Mesothelial cell of epicardium (in vitro differentiated cells): ENCODE measurements around the gene CYTH1. TPM values are rescaled to one million over a fixed set of nuclear protein-coding genes. Genes with fewer than 3 reads are reported as not detected.

ENCODE experiments used
- DNase-seq, 2 experiments: peaks; one replicate each; pipeline ENCODE4 v3.0.0; 2021; ENCODE audit warnings: low spot score in 2 of 2; ENCODE audit not compliant: unreplicated experiment in 2 of 2
- H3K27ac Mint-ChIP-seq: 2 replicates; pipeline ENCODE4 v1.8.0; 2021; ENCODE audit warnings: mixed read lengths
- H3K27me3 Mint-ChIP-seq: 2 replicates; pipeline ENCODE4 v1.8.0; 2021; ENCODE audit warnings: low read depth, mixed read lengths
- H3K36me3 Mint-ChIP-seq: 2 replicates; pipeline ENCODE4 v1.8.0; 2021; ENCODE audit warnings: mixed read lengths
- H3K4me1 Mint-ChIP-seq: 2 replicates; pipeline ENCODE4 v1.8.0; 2021; ENCODE audit warnings: mixed read lengths
- H3K4me3 Mint-ChIP-seq: 2 replicates; pipeline ENCODE4 v1.8.0; 2021; ENCODE audit warnings: mild to moderate bottlenecking, moderate library complexity, mixed read lengths
- H3K9me3 Mint-ChIP-seq: 2 replicates; pipeline ENCODE4 v1.8.0; 2021; ENCODE audit warnings: mixed read lengths
- CTCF ChIP-seq: fragments of 200-600 bp; sonication (generic); IDR thresholded peaks from one replicate; pipeline ENCODE4 v1.5.0; 2021; ENCODE audit warnings: antibody characterized with exemption; ENCODE audit not compliant: unreplicated experiment
- total RNA-seq: library from RNA; stranded (reverse); gene quantifications from 3 replicates; pipeline ENCODE4 v1.2.1, GENCODE V29; 2021

Gene CYTH1
- total RNA-seq, 1 donor from 2014 or later, result 42.8 TPM

DNA sequence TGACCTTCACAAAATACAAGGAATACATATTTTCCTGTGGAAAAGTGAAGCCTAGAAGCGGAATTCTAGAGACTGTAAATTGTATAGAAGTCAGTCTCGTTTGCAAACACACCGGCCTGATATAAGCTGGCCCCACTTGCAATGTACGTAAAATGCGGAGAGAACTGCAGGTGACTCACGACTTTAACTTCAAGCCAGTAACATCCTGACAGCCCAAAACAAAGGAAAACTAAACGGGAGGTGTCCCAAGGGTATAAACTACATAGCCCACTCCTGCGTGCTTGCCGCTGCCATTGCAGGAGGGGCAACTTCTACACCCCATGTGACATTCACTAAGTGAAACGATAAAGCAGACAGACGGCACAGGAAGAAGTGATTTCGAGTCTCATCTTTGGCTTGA lies 101.6 kb downstream of the CYTH1 start:
- DNase-seq, result no peak
- TF ChIP-seq CTCF, result no peak
- H3K4me3 Mint-ChIP-seq, result peak overlapping the region; percentile 60
- no peaks in the 10 kb centered on the region for H3K27me3 Mint-ChIP-seq
- H3K9me3 Mint-ChIP-seq, result no peaks in the 10 kb centered on the region
- H3K36me3 Mint-ChIP-seq, result peaks cover 33% of the 10 kb centered on the region
- H3K27ac Mint-ChIP-seq, result peak overlapping the region; percentile 93
- peaks cover 49% of the 10 kb centered on the region for H3K4me1 Mint-ChIP-seq

DNA sequence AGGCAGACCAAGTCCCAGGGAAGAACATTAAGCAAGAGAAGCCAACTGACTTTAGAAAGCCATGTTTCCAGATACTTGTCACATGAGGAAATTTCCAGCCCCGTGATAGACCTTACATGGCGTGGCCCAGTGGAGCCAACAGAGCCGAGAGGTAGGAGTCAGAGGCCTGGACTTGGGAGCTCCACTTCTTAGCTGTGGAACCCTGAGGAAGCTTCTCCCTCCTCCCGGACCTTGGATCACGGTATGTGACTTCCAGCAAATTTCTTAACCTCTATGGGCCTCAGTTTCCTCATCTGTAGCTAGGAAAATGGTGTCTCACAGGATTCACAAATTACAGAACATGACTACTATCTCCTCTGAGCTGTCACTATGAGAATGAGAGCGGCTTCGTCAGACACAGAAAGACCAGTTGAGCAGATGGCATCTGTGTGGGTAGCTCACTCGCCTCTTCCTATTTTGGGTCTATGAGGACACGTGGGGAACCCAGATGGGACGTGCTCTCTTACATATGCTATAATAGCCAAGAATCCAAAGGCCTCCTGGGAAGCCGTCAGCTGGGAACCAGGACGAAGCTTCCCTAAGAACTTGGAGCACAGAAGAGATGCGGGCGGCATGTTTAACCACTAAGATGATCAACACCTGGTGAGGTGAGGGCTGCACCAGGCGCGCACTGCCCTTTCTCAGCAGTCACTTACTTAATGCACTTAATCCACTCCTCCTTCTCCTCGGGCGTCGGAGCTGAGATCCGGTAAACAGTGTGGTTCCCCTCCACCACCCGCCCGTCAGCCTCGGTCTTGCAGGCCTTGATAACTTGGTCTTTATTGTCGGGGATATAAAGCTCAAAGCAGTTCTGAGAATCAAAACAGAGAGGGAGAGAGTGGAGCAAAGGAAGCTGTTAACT lies 102.3 kb downstream of the CYTH1 start:
- peak overlapping the region; percentile 60 for H3K4me3 Mint-ChIP-seq
- H3K9me3 Mint-ChIP-seq, result no peaks in the 10 kb centered on the region
- H3K36me3 Mint-ChIP-seq, result peaks cover 36% of the 10 kb centered on the region
- no peak for TF ChIP-seq CTCF
- no peak for DNase-seq
- H3K27ac Mint-ChIP-seq, result peak overlapping the region; percentile 93
- H3K27me3 Mint-ChIP-seq, result no peaks in the 10 kb centered on the region
- H3K4me1 Mint-ChIP-seq, result peaks cover 49% of the 10 kb centered on the region

DNA sequence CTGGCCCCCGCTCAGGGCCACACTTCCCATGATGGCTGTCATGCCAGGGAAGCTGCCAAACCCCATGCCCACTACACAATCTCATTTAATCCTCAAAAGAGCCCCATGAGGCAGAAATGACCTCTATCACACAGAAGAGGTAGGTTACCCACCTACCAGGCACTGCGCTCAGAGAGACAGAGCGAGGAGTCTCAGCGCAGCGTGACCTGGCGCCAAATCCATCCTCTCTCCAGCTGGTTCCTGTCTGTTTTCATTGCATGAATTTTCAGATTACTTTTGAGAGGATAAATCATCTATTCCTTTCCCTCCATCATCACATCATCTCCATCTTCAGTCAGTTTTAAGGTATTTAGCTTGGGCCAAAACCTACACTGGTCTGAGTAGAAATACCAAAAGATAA lies 103.4 kb downstream of the CYTH1 start:
- Mint-ChIP-seq H3K27ac (no peak overlapping the region), H3K36me3 (peaks cover 36% of the 10 kb centered on the region), H3K4me3 (peak overlapping the region; percentile 8), H3K27me3 (no peaks in the 10 kb centered on the region), H3K4me1 (peaks cover 51% of the 10 kb centered on the region), H3K9me3 (no peaks in the 10 kb centered on the region)
- no peak for TF ChIP-seq CTCF
- DNase-seq, result no peak

DNA sequence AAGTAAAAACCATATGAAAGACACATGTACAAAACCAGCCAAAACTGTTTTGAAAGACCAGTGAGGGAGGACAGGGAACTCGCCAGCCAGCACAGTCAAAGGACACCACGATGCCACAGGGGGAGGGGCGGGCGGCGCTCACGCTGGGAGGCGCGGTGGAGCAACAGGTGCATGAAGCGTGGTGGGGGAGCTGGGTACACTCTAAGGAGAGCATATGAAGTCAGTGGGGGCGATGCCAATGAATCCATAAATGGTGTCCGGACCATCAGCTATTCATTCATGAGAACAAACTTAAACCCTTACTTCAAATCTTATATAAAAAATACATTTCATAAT lies 103.9 kb downstream of the CYTH1 start:
- Mint-ChIP-seq H3K4me1 (peaks cover 55% of the 10 kb centered on the region), H3K9me3 (no peaks in the 10 kb centered on the region), H3K27me3 (no peaks in the 10 kb centered on the region), H3K27ac (no peak overlapping the region), H3K4me3 (no peak overlapping the region), H3K36me3 (peaks cover 37% of the 10 kb centered on the region)
- no peak for DNase-seq
- TF ChIP-seq CTCF, result no peak

DNA sequence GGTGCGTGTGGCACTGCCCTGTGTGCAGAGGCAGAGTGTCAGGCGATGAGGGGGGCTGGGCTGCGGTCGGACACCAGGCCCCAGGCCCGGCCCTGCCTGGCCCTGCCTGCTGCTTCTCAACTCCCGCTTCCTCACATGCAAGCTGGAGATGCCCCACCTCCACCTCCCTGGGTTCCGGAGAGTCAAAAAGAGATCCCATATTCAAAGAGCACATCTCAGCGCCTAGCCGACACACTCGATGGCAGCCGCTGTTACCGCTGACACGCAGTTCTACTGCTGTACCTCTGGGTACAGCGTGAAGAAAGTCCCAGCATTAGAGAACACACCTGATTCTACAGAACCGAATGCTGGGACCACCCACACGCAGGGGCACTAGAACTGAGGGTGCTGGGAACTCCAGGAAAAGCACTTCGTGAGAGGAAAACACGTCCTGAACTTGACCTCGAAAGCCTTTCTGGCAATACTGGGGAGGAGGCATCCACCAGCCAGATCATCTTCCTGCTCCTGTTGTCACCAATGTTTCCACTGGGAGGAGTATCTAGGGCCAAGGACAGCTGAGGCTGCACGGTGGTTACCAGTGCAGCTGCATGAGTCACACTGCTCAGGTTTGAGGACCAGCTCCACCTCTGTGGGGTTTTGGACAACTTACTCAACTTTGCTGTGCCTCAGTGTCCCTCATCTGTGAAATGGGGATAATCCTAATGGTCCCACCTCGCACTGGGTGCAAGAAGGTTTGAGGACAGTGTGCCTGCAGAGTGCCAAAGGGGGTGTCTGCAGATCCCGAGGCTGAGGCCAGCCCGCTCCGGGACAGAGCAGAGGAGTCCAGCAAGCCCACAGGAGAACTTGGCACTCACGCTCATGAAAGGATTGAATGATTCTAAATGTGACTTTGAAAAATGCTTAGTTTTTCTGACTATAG lies 104.5 kb downstream of the CYTH1 start:
- no peaks in the 10 kb centered on the region for H3K27me3 Mint-ChIP-seq
- DNase-seq, result no peak
- no peak for TF ChIP-seq CTCF
- H3K27ac Mint-ChIP-seq, result no peak overlapping the region
- H3K9me3 Mint-ChIP-seq, result no peaks in the 10 kb centered on the region
- H3K36me3 Mint-ChIP-seq, result peaks cover 39% of the 10 kb centered on the region
- H3K4me1 Mint-ChIP-seq, result peaks cover 52% of the 10 kb centered on the region
- no peak overlapping the region for H3K4me3 Mint-ChIP-seq
